ENCODE results near the gene SYTL2.
"Not testable (repeated sequence)": the region's sequence is repeated elsewhere in the genome, so short reads cannot be mapped to it uniquely, and the experiment has no call there.

SYTL2 gene

DNA sequence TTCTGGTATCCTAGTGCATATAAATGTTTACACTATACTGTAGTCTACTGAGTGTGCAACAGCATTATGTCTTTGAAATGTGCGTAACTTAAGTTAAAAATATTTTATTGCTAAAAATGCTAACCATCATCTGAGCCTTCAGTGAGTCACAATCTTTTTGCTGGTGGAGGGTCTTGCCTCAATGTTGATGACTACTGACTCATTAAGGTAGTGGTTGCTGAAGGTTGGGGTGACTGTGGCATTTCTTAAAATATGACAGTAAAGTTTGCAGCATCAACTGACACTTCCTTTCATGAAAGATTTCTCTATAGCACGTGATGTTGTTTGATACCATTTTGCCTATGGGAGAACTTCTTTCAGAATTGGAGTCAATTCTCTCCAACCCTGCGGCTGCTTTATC lies 137.5 kb downstream of the SYTL2 start:
- no peak for DNase-seq

GRCh38 chr11:85672105-85672902 lies 138.6 kb downstream of the SYTL2 start:
- no peak for DNase-seq

- not testable (repeated sequence) for DNase-seq
Observed at GRCh38 chr11:85670949-85671663, 139.8 kb downstream of the SYTL2 start.

DNA sequence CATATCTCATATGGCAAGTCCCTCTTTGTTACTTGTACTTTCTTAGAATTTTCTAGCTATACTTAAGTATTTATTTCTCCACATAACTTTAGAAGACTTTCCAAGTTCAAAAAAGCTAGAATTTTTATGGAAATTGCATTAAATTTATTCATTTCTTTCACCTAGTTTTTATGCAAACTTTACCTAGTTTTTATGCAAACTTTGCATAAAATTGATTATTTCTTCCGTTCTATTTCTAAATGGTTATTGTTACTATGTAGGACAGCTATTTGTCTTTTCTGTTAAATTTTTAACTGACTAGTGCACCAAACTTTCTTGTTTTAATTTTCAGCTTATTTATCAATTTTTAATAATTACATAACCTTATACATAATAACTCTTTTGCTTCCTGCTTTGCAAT lies 142.8 kb downstream of the SYTL2 start:
- DNase-seq, result no peak

- no peak for DNase-seq
Observed at GRCh38 chr11:85666687-85667086, 144.3 kb downstream of the SYTL2 start.

DNA sequence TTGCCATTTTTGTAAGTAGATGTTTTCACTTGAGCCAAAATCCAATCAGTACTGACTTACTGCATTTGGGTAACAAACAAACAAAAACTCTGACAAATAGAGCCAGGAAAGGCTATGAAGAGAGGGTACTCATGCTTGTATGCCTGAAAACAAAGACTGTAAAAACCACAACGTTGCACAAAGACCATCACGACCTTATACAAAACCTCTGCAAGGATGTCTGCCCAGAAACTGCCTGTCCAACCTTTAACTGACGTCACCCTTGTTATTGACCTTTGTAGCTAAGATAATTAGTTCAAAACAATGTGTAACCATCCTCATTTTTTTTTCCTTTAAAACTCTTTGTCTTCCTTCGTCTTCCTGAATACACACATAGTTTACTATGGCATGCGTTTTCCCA lies 145.2 kb downstream of the SYTL2 start:
- no peak for DNase-seq

DNA sequence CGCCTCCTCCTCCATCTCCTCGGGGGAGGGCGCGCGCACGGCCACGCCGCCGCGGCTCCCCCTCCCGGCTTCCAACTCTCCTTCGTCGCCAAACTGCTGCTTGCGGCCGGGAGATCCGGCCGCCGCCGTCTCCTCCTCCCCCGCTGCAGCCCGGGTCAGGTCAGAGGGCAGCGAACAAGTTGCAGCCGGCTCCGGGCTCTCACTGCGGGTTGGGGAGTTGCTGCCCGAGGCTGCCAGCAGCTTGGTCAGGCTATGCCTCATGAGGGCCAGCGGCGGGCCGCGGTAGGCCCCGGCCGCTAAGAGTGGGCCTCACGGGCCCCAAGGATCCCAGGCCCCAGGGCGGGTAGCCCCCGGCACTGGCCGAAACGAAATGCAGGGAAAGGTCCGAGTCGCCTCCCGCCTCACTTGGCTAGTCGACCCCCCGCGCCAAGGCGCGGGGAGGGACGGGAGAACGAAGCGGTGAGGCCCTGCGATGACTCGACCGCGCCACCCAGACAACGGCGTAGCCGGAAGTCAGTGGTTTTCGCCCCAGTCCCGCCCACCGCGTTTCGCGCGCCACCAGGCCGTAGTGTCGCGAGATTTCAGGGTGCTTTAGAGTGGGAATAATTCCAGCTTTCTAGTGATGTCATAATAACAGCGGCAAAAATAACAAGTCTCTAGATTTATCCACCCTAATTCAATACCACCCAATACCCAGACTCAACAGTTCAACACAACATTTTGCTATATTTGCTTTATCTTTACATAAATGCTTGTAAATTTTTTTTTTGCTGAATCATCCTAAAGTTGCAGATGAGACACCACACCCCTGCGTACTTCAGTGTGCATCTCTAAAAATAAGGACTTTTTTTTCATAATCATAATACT lies 146.1 kb downstream of the SYTL2 start, which contains the start of gene CREBZF:
TSS of gene CREBZF (minus strand) at position 515 of the 867 bp plus-strand sequence. CDS start at position 261, 254 bp downstream.
- peak; percentile 92 for DNase-seq

DNA sequence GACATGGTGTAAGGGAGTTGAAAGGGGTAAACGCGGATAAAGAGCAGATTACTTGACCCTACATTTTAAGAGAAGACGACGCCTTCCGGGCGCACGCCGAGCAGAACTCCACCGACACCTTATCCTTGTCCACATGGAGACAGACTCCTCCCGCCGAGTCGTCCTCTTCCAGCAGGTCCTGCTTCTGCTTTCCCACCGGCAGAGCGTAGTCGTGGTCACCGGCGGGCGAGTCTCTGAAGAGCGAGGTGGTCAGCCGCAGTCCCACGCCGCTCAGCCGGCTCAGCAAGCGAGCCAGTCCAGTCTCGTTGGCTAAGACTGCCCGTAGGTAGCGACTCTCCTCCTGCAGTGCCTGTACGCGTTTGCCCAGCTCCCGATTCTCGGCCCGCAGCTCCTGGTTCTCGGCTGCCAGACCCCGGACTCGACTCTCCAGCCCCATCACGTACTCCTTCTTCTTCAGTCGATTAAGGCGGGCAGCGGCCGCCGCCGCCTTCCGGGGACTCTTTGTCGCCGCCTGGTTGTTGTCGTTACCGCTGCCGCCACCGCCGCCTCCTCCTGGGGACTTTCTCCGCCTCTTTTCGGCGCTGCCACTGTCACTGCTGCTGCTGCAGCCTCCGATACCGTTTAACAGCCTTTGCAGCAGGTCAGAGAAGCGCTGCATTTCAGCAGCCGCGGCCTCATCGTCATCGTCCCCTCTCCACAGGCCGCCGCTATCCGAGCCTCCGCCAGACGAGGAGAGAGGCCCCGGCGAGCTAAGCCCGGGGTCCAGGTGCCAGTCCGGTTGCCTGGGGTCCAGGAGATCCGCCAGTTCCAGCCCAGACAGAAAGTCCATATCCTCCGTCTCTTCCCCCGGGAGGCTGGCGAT lies 147.0 kb downstream of the SYTL2 start:
- DNase-seq, result peak; percentile 81 to 88

DNA sequence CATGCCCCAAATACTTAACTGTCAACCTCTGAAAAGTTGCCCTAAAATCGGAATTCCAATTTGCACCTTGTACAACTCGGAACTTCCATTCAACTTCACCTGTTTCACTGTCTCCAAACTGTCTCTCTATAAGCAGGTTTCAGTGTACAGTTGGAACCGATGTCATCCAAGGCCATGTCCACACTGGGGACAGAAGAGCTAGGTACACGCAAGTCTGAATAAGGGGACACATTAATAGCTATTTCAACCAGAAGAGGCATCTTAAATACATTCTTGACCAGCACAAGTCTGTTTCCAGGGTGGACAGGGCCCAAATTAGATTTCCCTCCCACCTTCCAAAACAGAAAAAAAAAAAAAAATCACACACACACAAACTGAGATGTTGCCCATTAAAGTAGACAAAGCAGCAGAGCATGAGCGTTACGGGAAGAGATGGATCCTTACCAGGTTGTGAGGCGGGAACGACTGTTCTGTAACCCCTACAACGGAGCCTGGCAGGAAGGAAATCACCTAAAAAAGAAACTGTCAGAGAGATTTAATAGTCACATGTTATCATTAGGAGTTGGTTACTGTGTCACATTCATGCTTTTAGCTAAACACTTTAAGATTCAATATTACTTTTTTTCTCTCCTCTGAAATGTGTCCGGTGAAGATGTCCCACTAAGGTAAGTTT lies 147.7 kb downstream of the SYTL2 start:
- DNase-seq, result no peak

- no peak for DNase-seq
Observed at GRCh38 chr11:85661972-85662664, 148.8 kb downstream of the SYTL2 start.

DNA sequence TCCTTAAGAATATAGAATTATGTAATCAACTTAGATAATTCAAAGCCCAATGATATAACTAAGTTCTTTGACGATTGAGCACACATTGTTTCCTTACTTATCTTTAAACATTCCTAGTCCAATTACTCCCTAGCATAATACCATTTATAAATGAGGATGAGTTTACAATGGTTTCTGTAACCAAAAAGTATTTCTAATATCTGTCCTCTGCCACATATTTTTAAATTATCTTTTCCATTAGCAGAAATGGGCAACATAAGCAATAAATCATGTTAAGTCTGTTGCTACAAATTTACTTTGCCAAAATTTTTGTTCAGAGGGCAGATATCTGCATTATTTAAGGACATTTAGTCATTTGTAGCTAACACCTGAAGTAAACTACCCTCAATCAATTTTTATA lies 152.8 kb downstream of the SYTL2 start:
- DNase-seq, result no peak

GRCh38 chr11:85656777-85657176 lies 154.2 kb downstream of the SYTL2 start:
- DNase-seq, result no peak

DNA sequence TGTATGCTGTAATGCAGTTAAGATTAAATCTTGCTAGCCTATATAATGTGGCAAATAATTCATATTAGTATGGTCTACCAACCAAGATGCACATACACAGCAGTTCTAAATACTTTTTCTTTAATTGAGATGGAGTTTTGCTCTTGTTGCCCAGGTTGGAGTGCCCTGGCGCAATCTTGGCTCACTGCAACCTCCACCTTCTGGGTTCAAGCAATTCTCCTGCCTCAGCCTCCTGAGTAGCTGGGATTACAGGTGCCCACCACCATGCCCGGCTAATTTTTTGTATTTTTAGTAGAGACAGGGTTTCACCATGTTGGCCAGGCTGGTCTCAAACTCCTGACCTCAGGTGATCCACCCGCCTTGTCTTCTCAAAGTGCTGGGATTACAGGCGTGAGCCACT lies 156.6 kb downstream of the SYTL2 start:
- not testable (repeated sequence) for DNase-seq

- DNase-seq, result no peak
Observed at GRCh38 chr11:85652786-85653447, 158.0 kb downstream of the SYTL2 start.

GRCh38 chr11:85651118-85651517 lies 159.8 kb downstream of the SYTL2 start:
- DNase-seq, result no peak

GRCh38 chr11:85647604-85648299 lies 163.2 kb downstream of the SYTL2 start, which contains the start of gene TMEM126A:
TSS of gene TMEM126A (plus strand) at chr11:85647967. CDS start at chr11:85650256, 2,289 bp downstream.
- peak; percentile 91 to 92 for DNase-seq

GRCh38 chr11:85647078-85647477 lies 163.9 kb downstream of the SYTL2 start:
- no peak for DNase-seq
